Brain pericyte (primary cell): ENCODE measurements around the gene ROR2.

ENCODE experiments used
- DNase-seq: peaks from one replicate; pipeline ENCODE4 v3.0.0-alpha.2; 2012; ENCODE audit warnings: low read depth, low spot score

ROR2 gene

DNA sequence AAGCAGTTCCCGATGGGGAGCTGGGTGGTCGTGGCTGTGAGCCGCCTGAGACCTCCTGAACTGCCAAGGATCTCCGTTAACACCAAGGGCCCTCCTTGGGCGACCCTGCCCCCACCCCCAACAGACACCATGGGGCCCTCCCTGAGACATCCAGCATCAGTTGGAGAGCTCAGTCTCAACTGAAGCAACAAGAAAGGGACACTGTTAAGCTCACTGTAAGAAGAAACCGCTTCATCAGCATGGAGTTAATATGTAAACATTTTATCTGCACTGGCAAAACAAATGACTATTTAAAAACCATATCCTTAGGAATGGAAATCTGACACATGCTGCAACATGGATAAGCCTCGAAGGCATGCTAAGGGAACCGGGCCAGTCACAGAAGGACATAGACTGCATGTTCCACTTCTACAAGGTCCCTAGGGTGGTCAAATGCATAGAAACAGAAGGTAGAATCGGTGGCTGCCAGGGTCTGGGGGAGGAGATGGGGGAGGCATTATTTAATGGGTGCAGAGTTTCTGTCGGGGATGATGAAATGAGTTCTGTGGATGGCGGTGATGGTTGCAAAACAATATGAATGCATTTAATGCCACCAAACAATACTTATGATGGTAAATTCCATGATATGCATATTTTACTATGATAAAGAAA, 47.4 kb downstream of the ROR2 start:
- DNase-seq, result no peak

- no peak for DNase-seq
Observed at GRCh38 chr9:91900797-91901177, 49.2 kb downstream of the ROR2 start.

GRCh38 chr9:91900055-91900796, 49.8 kb downstream of the ROR2 start:
- DNase-seq, result no peak

- DNase-seq, result no peak
Observed at GRCh38 chr9:91899594-91899993, 50.4 kb downstream of the ROR2 start.

DNA sequence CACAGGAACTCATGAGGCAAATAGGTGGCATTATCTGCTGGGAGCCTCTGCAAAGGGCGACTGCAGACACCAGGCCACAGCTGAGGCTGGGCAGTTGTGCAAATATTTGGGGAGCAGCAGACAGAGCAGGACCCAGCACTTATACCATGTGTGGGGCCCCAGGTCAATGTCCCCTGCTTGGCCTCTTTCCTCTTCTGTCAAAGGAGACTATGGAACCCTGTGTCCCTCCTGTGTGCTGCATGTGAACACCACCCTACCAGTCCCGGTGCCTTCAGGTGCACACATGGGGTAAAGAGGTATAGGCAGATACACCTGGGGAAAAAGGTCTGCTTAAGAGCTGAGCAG, 50.8 kb downstream of the ROR2 start:
- DNase-seq, result no peak

- DNase-seq, result peak; percentile 46
Observed at GRCh38 chr9:91898451-91899218, 51.4 kb downstream of the ROR2 start.

DNA sequence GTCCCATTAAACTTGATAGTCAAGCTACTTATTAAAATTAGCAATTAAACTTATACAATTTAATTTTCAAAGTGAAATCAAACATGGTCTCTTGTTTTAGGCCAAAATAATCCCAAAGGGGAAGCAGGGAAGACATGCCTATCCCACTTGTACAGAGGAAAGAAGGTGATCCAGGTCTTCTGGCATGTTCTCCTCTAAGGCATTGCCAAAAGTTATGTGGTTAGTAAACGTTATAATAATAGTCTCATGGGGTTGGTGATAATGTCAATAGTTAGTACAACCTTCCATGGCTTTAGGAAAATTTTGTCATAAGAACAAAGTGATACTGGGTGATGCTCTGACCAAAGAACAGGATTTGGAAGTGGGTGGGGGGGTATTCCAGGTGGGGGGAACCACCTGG, 52.8 kb downstream of the ROR2 start:
- no peak for DNase-seq

- DNase-seq, result no peak
Observed at GRCh38 chr9:91896513-91897121, 53.4 kb downstream of the ROR2 start.

GRCh38 chr9:91896097-91896496, 53.9 kb downstream of the ROR2 start:
- no peak for DNase-seq

GRCh38 chr9:91894536-91894935, 55.5 kb downstream of the ROR2 start:
- DNase-seq, result no peak

- no peak for DNase-seq
Observed at GRCh38 chr9:91894023-91894422, 56.0 kb downstream of the ROR2 start.

DNA sequence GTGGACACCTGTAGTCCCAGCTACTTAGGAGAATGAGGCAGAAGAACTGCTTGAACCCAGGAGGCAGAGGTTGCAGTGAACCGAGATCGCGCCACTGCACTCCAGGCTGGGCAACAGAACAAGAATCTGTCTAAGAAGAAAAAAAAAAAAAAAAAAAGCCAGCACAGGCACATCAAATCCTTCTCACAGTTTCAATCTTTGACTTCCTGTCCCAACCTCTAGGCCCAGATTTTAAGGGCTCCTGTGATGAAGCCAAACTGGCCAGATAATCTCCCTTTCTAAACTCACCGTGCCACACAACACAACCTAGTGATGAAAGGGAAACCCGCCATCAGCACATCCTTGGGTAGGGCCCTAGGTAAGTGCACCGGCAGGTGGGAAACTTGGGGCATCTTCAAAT, 58.1 kb downstream of the ROR2 start:
- no peak for DNase-seq

GRCh38 chr9:91890662-91891061, 59.4 kb downstream of the ROR2 start:
- no peak for DNase-seq

- DNase-seq, result no peak
Observed at GRCh38 chr9:91889161-91889911, 60.7 kb downstream of the ROR2 start.

GRCh38 chr9:91886414-91887076, 63.5 kb downstream of the ROR2 start:
- DNase-seq, result no peak

GRCh38 chr9:91885746-91886413, 64.1 kb downstream of the ROR2 start:
- no peak for DNase-seq

DNA sequence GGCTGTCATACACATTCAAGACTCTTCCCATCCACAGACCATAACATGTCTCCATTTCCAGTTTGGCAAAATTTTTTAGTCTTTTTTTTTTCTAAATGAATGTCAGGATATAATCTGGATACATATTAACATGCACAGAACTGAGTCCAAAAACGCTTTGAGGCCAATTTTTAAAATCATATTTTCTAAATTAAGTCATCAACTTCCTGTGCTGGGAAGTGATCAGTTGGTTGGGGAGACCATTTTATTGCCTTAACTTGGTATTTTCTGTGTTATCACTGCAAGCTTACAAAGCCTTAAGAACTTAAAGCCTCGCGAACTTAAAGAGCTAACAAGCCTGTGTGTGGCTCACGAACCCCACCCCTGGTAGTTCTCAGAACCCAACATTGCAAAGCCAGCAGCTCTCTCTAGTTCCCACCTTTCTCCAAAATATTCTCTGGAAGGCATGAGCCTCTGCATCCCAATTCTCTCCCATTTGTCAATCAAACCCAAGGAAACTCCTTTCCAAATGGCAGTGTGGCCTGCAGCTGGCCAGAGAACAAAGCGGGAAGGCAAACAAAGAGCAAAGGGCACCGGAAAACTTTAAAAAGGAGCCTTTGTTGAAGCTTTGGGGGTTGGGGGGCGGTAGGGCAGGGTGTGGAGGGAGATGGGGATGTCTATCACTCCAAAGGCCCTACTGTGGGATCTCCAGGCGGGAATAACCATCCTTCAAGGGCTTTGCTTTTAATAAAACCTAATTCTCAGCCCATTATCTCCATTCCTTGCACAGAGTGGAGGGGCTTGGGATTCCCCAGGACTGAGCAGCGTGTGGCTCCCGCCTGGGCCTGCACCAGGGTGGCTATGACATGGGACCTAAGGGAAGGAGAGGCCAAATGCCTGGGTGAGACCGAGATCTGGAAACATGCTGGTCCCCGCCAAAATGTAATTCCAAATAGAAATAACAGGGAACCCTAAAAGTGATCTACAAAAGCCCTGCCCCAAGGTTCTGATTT, 65.0 kb downstream of the ROR2 start:
- no peak for DNase-seq

DNA sequence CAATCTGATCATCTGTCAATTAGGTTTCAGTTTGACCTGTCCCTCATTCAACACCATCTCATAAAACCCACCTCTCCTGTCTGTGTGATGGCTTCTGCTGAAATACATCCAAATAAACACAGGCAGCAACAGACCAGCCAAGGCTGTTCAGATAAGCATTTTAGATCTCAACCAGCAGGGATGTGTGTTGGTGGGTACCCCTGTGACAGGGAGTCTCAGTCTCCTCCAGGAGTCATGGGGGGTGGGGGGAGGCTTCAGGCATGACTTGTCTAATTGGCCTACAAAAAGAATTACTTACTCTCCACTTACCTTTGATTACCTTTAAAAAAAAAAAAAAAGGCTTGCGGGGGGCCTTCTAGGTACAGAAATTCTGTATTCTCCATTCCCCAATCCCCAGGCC, 65.9 kb downstream of the ROR2 start:
- DNase-seq, result no peak

DNA sequence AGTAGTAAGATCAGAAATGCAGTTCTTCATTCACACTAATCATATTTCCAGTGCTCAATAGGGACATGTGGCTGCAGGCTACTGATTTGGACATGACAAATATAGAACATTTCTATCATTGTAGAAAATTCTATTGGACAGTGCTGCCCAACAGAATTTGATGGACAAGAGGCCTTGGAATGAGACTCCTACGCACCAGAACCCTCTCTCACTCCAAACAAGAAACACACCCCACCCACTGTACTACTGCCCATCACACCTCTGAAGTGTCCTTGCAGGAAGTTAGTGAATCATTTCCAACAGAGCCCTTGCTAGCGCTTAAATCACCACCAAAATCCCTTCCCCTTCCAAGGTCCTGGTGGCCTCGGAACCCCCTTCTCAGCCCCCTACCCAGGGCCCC, 66.5 kb downstream of the ROR2 start:
- DNase-seq, result no peak
